ENCODE results near the gene C14orf180.

DNA sequence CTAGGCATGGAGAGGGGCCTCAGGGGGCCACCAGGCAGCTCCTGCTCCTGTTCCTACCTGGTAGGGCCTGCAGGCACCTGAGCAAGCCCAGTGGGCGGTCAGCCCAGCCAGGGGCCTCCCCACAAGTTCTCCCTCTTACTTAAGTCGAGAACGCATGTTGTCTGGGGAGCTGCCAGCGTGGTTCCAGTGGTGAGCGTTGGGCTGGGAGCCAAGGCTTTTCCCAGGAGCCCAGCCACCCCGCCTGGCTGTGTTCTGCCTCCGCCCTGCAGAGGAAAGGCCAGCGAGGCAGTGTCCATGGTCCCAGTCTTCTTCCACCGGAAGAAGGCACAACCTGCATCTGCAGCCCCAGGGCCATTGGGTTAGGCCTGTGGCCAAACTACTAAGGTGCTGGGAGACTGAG, 1.4 kb downstream of the C14orf180 start:
- TF ChIP-seq, protein P1, sequence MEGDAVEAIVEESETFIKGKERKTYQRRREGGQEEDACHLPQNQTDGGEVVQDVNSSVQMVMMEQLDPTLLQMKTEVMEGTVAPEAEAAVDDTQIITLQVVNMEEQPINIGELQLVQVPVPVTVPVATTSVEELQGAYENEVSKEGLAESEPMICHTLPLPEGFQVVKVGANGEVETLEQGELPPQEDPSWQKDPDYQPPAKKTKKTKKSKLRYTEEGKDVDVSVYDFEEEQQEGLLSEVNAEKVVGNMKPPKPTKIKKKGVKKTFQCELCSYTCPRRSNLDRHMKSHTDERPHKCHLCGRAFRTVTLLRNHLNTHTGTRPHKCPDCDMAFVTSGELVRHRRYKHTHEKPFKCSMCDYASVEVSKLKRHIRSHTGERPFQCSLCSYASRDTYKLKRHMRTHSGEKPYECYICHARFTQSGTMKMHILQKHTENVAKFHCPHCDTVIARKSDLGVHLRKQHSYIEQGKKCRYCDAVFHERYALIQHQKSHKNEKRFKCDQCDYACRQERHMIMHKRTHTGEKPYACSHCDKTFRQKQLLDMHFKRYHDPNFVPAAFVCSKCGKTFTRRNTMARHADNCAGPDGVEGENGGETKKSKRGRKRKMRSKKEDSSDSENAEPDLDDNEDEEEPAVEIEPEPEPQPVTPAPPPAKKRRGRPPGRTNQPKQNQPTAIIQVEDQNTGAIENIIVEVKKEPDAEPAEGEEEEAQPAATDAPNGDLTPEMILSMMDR (conservative IDR thresholded peaks at IDR 0.05; ENCODE audit: low read length) = no peak
- no peak for TF ChIP-seq EZH2phosphoT487 (IDR thresholded peaks at IDR 0.05; ENCODE audit: borderline replicate concordance, low read depth, low read length)
